ENCODE results near the gene COPS8.

GRCh38 chr2:237118025-237118424 is 32.3 kb downstream of the COPS8 start:
- TF ChIP-seq CTCF (IDR thresholded peaks at IDR 0.05), result no peak
- no peak for TF ChIP-seq POLR2A (IDR thresholded peaks at IDR 0.05)

Data from Peyer's patch (tissue), 4 donors.